Right atrium auricular region (tissue), 2 donors: ENCODE results near the gene TEX44. TPM values are rescaled to one million over a fixed set of nuclear protein-coding genes. Genes with fewer than 3 reads are reported as not detected.

Experiments used
- DNase-seq: peaks from one replicate; pipeline ENCODE4 v3.0.0-alpha.2; 2019; ENCODE audit warnings: low spot score
- H3K27ac ChIP-seq, 2 donors: fragments of 200-600 bp; sonication (generic); 1 replicate in 1 of 2; 2 replicates in 1 of 2; pipeline ENCODE4 v1.5.1; 2016 to 2019
- H3K27me3 ChIP-seq, 2 donors: fragments of 200-600 bp; sonication (generic); one replicate each; pipeline versions ENCODE4 v1.5.1 to v1.6.0; 2017 to 2019
- H3K36me3 ChIP-seq: fragments of 200-600 bp; sonication (generic); one replicate; pipeline ENCODE4 v1.5.1; 2016
- H3K4me1 ChIP-seq, 2 donors: fragments of 200-600 bp; sonication (generic); one replicate each; pipeline versions ENCODE4 v1.5.1 to v1.6.0; 2017 to 2019
- H3K4me3 ChIP-seq, 2 donors: fragments of 200-600 bp; sonication (generic); 1 replicate in 1 of 2; 2 replicates in 1 of 2; pipeline ENCODE4 v1.5.1; 2017 to 2019; ENCODE audit warnings: mild to moderate bottlenecking in 1 of 2, moderate library complexity in 1 of 2
- H3K9me3 ChIP-seq, 2 donors: fragments of 200-600 bp; sonication (generic); one replicate each; pipeline ENCODE4 v1.5.1; 2019
- total RNA-seq, 2 donors: library from RNA; depleted of rRNA; stranded (reverse); fragments of >200 nt; gene quantifications; one replicate each; pipeline ENCODE4 v1.1.0, GENCODE V29; 2016
- TF ChIP-seq, protein P1 (sequence below), 2 donors: fragments of 200-600 bp; sonication (generic); IDR thresholded peaks; one replicate each; pipeline ENCODE4 v1.5.1; 2019; ENCODE audit warnings: antibody characterized with exemption in 2 of 2

The TEX44 gene
- total RNA-seq, 2 donors from 2014 or later: not detected

DNA sequence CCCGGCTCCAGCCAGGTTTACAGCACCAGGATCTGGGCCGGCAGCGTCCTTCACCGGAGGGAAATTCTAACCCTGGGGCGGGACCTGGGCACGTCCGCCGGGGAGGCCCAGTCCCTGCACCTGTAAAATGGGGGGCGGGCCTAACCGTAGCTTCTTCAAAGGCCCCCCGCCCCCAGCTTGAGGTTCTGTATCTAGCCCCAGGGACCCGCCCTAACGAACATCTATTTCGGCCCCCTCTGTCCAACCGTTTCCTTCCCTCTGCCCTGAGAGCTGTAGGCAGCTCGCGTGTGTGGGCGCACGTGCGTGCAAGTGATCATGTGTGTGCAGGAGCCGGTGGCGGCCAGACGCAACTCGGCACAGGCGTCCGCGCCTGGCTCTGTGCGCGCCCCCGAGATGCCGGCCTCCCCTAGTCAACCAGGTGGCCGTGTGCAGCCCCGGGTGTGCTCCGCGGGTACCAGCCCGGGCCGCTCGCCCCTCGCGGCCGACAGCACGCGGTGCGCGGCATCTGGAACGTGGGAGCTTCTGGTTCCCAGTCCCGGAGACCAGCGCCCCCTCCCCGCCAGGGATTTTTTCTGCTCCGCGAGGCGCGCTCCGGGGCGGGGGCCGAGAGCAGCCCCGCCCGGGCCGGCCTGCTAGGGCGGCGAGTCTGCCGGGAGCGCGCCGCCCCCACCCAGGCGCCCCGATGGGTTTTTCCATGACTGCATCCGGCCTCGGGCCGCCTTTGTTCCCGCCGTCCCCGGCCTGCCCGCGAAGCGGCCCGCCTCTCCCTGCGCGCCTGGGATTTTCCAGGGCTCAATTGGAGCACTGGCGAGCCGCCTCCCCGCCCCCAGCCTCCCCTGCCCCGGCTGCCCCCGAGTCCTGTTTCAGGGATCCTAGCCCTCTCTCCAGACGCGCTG lies 21.2 kb downstream of the TEX44 start:
- peaks cover 0 to 46% of the 10 kb centered on the region in 2 donors for H3K4me1 ChIP-seq
- no peaks in the 10 kb centered on the region for H3K36me3 ChIP-seq
- no peaks in the 10 kb centered on the region for H3K27me3 ChIP-seq
- peak; percentile 91 for DNase-seq
- TF ChIP-seq, protein P1, sequence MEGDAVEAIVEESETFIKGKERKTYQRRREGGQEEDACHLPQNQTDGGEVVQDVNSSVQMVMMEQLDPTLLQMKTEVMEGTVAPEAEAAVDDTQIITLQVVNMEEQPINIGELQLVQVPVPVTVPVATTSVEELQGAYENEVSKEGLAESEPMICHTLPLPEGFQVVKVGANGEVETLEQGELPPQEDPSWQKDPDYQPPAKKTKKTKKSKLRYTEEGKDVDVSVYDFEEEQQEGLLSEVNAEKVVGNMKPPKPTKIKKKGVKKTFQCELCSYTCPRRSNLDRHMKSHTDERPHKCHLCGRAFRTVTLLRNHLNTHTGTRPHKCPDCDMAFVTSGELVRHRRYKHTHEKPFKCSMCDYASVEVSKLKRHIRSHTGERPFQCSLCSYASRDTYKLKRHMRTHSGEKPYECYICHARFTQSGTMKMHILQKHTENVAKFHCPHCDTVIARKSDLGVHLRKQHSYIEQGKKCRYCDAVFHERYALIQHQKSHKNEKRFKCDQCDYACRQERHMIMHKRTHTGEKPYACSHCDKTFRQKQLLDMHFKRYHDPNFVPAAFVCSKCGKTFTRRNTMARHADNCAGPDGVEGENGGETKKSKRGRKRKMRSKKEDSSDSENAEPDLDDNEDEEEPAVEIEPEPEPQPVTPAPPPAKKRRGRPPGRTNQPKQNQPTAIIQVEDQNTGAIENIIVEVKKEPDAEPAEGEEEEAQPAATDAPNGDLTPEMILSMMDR (IDR thresholded peaks at IDR 0.05): peak; percentile 11 to 46
- peak overlapping the region; percentile 32 to 52 for H3K4me3 ChIP-seq
- peak overlapping the region; percentile 97 to 99 for H3K27ac ChIP-seq
- no peaks in the 10 kb centered on the region for H3K9me3 ChIP-seq

DNA sequence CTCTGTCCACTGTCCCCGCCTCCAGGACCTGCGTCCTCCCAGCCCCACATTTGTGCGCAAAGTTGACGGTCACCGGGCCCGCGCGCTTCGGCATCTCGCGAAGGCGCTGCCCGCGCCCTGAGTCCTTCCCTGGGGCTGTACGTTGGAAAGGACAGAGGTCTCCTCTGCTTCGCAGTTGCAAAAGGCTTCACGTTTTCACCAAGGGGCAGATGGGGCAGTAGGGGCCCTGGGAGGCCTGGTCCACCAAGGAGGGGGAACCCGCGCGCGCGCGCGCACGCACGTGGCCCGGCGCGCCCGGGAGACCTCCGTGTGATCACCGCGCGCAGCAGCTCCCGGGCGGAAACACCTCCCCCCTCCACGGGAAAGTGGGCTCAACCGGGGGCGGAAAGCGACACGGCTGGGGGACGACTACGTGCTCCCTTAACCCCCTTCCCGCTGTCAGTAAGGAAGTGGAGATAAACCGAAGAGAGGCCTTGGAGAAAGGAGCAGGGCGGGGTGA lies 21.9 kb downstream of the TEX44 start:
- TF ChIP-seq, protein P1 (IDR thresholded peaks at IDR 0.05): no peak
- Histone ChIP-seq H3K36me3 (no peaks in the 10 kb centered on the region), H3K4me1 (peaks cover 0 to 46% of the 10 kb centered on the region in 2 donors), H3K4me3 (peak overlapping the region; percentile 32 to 52), H3K27ac (peak overlapping the region; percentile 97 to 99), H3K9me3 (no peaks in the 10 kb centered on the region), H3K27me3 (no peaks in the 10 kb centered on the region)
- DNase-seq: no peak

DNA sequence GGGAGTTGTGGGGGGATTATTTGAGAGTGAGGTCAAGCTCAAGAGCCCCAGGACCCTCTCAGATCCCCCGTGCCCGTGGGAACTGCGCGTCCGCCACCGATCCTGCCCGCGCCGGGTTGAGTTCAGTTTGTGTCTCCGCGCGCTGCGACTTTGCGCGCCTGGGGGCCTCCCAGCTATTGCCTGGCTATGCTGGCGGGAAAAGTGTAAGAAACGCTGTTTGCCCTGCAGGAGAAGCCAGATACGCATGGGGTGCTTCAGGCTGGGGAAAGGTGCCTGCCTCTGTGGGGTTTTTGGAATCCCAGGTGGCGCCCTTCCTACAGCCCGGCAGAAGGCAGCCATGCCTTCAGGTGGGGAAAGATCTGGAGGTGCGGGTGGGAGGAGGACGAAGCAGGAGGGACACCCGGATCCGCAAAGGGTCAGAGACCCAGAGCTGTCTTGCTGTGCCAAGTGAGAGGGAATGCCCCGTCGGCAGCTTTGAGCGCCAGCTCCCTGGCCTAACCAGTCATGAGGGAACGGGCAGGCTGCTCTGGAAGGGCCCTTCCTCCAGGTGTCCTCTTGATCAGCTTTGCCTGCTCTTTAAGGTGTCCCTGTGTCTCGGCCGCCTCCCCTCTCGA lies 22.5 kb downstream of the TEX44 start:
- Histone ChIP-seq H3K27me3 (no peaks in the 10 kb centered on the region), H3K4me3 (peak overlapping the region; percentile 32 to 52), H3K36me3 (no peaks in the 10 kb centered on the region), H3K27ac (peak overlapping the region; percentile 97 to 99), H3K9me3 (no peaks in the 10 kb centered on the region), H3K4me1 (peaks cover 0 to 46% of the 10 kb centered on the region in 2 donors)
- TF ChIP-seq, protein P1 (IDR thresholded peaks at IDR 0.05): no peak
- no peak for DNase-seq

DNA sequence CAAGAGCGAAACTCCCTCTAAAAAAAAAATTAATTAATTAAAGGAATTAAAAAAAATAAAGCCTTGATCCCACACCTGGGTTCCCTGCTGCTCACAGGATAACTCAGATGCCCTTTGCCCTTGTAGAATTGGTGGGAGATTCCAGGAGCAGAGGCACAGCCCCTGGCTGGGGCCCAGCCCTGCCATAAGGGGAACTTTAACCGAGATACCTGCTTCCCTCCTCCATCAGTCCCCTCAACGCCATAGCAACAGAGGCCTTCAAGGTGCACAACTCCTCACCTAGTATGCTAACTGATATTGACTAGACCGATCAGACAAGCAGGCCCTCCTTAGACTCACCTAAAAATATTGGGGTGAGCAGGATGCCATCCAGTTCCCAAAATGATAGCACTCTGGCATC lies 23.6 kb downstream of the TEX44 start:
- peak overlapping the region; percentile 18 to 97 for H3K27ac ChIP-seq
- H3K27me3 ChIP-seq: no peaks in the 10 kb centered on the region
- H3K9me3 ChIP-seq: no peaks in the 10 kb centered on the region
- H3K4me3 ChIP-seq: no peak overlapping the region
- peaks cover 0 to 43% of the 10 kb centered on the region in 2 donors for H3K4me1 ChIP-seq
- TF ChIP-seq, protein P1 (IDR thresholded peaks at IDR 0.05): no peak
- DNase-seq: no peak
- no peaks in the 10 kb centered on the region for H3K36me3 ChIP-seq

DNA sequence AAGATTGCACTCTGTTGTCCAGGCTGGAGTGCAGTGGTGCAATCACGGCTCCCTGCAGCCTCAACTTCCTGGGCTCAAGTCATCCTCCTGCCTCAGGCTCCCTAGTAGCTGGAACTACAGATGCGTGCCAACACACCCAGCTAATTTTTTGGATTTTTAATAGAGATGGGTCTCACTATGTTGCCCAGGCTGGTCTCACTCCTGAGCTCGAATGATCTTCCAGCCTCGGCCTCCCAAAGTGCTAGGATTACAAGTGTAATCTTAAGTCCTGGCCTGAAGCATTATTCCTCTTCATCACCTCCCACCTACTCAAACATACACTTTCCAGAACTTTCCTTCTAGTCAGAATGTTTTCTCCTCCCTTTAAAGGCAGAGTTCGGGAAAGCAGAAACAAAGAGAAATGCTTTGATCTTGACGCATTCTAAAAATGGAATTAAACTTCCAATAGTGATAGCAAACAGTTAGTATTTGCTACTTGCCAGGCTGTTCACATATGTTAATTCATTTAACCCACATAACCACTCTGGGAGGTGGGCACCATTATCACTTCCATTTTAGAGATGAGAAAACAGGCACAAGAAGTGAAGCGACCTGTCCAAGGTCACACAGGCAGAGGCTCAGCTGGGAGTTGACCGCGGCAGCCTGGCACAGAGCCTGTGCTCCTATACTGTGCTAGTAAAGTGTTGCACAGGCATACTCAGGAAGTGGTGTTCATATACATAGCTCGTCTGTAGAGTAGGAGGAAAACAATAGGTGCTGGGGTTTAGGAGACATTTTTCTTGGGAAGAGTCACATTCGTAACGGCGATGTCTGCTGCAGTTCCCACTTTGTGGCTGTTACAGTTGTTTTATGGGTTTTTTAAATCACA lies 24.6 kb downstream of the TEX44 start:
- peak overlapping the region; percentile 18 to 97 for H3K27ac ChIP-seq
- TF ChIP-seq, protein P1 (IDR thresholded peaks at IDR 0.05): no peak
- H3K4me1 ChIP-seq: peaks cover 0 to 33% of the 10 kb centered on the region in 2 donors
- DNase-seq: no peak
- no peak overlapping the region for H3K4me3 ChIP-seq
- H3K27me3 ChIP-seq: no peaks in the 10 kb centered on the region
- no peaks in the 10 kb centered on the region for H3K36me3 ChIP-seq
- H3K9me3 ChIP-seq: no peaks in the 10 kb centered on the region
